Immature natural killer cell (primary cell): ENCODE data around the gene DUOXA1. TPM values are rescaled to one million over a fixed set of nuclear protein-coding genes. Genes with fewer than 3 reads are reported as not detected.

ENCODE experiments used
- DNase-seq, 3 donors: peaks; one replicate each; pipeline ENCODE4 v3.0.0; 2022; ENCODE audit warnings: mixed read lengths in 1 of 3
- H3K27ac Mint-ChIP-seq, 6 donors: one replicate each; pipeline ENCODE4 v1.8.0; 2020; ENCODE audit warnings: mixed read lengths in 6 of 6, mild to moderate bottlenecking in 5 of 6, inconsistent platforms in 4 of 6, moderate library complexity in 3 of 6
- H3K27me3 Mint-ChIP-seq, 3 donors: one replicate each; pipeline ENCODE4 v1.8.0; 2020 to 2021; ENCODE audit warnings: low read depth in 3 of 3, mild to moderate bottlenecking in 3 of 3, mixed read lengths in 3 of 3, moderate library complexity in 3 of 3, inconsistent platforms in 1 of 3
- H3K36me3 Mint-ChIP-seq, 3 donors: one replicate each; pipeline ENCODE4 v1.8.0; 2020; ENCODE audit warnings: mixed read lengths in 3 of 3, inconsistent platforms in 2 of 3, mild to moderate bottlenecking in 2 of 3
- H3K4me1 Mint-ChIP-seq, 2 donors: one replicate each; pipeline ENCODE4 v1.8.0; 2020; ENCODE audit warnings: inconsistent platforms in 2 of 2, mild to moderate bottlenecking in 2 of 2, mixed read lengths in 2 of 2, moderate library complexity in 1 of 2
- H3K4me3 Mint-ChIP-seq, 5 donors: one replicate each; pipeline ENCODE4 v1.8.0; 2020; ENCODE audit warnings: mild to moderate bottlenecking in 5 of 5, mixed read lengths in 5 of 5, inconsistent platforms in 3 of 5, moderate library complexity in 3 of 5
- H3K9me3 Mint-ChIP-seq, 6 donors: one replicate each; pipeline ENCODE4 v1.8.0; 2020; ENCODE audit warnings: mild to moderate bottlenecking in 6 of 6, mixed read lengths in 6 of 6, inconsistent platforms in 4 of 6, moderate library complexity in 3 of 6
- polyA plus RNA-seq, 3 donors: library from polyadenylated mRNA; unstranded; fragments of 300-500 nt; fragmentation: Illumina TruSeq; gene quantifications; one replicate each; pipeline ENCODE4 v1.2.3, GENCODE V29; 2021

The DUOXA1 gene
- polyA plus RNA-seq, 3 donors from 2014 or later: not detected

DNA sequence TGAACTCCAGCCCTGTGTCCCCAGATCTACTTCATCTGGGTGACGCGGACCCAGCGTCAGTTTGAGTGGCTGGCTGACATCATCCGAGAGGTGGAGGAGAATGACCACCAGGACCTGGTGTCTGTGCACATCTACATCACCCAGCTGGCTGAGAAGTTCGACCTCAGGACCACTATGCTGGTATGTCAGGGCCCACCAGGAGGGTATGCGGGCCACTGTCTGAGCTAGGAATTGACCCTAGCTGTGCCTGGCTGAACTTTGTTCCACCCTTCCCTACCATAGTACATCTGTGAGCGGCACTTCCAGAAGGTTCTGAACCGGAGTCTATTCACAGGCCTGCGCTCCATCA lies 33.8 kb upstream of the DUOXA1 start:
- Mint-ChIP-seq H3K27me3 (peaks cover 2 to 5% (median 4%) of the 10 kb centered on the region in 3 donors), H3K27ac (no peak overlapping the region), H3K4me1 (peaks cover 33 to 35% of the 10 kb centered on the region in 2 donors), H3K9me3 (no peaks in the 10 kb centered on the region), H3K36me3 (no peaks in the 10 kb centered on the region), H3K4me3 (no peak overlapping the region)
- no peak for DNase-seq

DNA sequence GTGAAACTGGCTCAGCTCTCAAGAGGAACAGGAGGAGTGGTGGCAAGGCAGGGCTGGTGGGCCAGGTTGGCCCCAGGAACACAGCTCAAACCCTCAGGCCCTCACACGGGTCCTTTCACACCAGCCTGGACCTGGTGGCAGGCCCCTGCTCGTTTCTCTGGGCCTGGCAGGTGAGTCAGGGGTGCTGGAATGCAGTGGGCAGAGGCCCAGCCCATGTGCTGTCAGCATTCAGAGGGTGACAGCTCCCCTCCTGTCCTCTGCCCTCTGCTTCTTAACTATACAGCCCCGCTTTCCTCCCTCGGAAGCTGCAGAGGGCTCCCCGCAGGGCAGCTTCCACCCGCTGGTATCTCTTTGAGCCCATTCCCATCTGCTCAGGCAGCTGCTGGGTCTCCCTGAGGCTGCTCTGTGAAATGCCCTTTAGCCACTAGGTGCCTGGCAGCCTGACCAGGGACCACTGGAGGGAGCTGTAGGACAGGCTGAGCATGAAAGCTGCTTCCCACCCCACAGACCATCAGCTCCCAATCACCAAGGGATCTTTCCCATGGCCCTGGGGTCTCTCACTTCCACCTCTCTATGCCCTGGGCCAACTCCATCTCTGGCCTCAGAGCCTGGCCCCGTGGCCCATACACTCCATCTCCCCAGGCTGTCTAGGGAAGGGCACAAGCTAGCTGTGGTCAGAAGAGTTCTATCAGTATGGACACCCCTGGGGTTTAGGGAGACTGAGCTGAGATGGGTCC lies 33.3 kb upstream of the DUOXA1 start:
- H3K27ac Mint-ChIP-seq: peak overlapping the region in 2 of 6 donors; percentile 24 to 40
- H3K9me3 Mint-ChIP-seq: no peaks in the 10 kb centered on the region
- DNase-seq: peak; percentile 62 to 67 (median 63)
- peaks cover 33 to 38% of the 10 kb centered on the region in 2 donors for H3K4me1 Mint-ChIP-seq
- H3K4me3 Mint-ChIP-seq: no peak overlapping the region
- H3K36me3 Mint-ChIP-seq: no peaks in the 10 kb centered on the region
- peaks cover 2 to 5% (median 4%) of the 10 kb centered on the region in 3 donors for H3K27me3 Mint-ChIP-seq

DNA sequence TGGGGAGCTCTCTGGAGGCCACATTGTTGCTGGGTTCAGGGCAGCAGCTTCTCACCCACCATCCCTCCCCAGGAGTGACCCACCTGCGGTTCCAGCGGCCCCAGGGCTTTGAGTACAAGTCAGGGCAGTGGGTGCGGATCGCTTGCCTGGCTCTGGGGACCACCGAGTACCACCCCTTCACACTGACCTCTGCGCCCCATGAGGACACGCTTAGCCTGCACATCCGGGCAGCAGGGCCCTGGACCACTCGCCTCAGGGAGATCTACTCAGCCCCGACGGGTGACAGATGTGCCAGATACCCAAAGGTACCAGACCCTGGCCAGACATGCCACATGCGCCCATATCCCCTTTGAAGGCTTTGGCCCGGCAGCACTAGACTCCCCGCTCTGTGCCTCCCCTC lies 32.0 kb upstream of the DUOXA1 start:
- H3K4me1 Mint-ChIP-seq: peaks cover 31 to 40% of the 10 kb centered on the region in 2 donors
- no peaks in the 10 kb centered on the region for H3K9me3 Mint-ChIP-seq
- no peak overlapping the region for H3K4me3 Mint-ChIP-seq
- H3K27ac Mint-ChIP-seq: peak overlapping the region in 1 of 6 donors; percentile 63
- no peak for DNase-seq
- peaks cover 0 to 5% (median 3%) of the 10 kb centered on the region in 3 donors for H3K27me3 Mint-ChIP-seq
- no peaks in the 10 kb centered on the region for H3K36me3 Mint-ChIP-seq

DNA sequence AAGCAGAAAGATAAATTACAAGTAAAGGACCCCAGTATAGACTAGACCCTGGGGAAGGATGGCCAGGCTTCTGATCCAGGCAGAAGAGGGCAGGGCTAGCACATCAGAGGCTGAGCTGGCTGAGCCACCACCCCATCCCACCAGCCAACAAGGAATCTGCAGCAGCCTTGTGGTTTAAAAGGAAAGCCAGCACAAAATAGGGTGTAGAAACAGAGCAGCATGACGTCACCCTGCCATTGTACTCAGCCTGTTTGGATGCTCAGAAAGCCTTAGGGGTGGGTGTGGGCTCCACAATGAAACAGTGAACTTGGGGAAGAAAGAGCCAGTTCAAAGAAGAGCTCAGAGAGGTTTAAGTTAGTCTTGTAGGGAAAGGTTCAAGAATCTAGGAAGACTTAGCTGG lies 28.3 kb upstream of the DUOXA1 start:
- Mint-ChIP-seq H3K36me3 (peaks cover 0 to 3% (median 0%) of the 10 kb centered on the region in 3 donors), H3K27me3 (peaks cover 0 to 1% (median 0%) of the 10 kb centered on the region in 3 donors), H3K4me3 (no peak overlapping the region), H3K9me3 (no peaks in the 10 kb centered on the region), H3K4me1 (peaks cover 19 to 20% of the 10 kb centered on the region in 2 donors), H3K27ac (no peak overlapping the region)
- no peak for DNase-seq

DNA sequence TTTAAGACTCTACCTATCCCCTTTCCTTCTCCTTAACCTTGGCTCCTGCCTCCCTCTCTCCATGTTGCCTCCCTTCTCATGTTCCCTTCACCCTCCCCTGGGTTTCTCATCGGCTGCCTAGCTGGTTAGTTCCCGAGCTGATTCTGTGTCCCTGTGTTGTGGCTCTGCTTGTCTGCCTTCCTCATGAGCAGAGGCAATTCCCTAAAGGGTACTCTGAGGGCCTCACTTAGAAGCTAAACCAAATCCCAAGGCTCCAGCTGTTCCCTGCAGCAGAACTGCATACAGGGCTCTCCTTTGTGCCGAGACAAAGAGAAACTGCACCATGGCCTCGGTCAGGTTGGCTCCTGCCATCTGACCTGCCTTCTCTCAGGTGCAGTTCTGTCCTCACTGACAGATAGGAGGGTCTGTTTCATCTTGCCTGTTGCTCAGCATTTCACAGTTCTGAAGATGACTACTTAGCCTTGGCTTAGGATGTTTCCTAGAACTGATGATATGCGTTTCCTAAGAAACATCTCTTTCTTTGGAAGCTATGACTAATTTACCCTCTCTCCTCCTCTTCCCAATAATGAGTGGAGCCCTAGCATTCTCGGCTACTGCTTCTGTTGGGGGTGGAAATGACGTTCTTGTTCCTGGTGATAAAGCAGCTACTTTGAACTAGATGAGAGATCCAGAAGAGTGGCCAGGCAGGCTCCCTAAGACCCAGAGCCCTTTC lies 27.2 kb upstream of the DUOXA1 start:
- no peak overlapping the region for H3K27ac Mint-ChIP-seq

DNA sequence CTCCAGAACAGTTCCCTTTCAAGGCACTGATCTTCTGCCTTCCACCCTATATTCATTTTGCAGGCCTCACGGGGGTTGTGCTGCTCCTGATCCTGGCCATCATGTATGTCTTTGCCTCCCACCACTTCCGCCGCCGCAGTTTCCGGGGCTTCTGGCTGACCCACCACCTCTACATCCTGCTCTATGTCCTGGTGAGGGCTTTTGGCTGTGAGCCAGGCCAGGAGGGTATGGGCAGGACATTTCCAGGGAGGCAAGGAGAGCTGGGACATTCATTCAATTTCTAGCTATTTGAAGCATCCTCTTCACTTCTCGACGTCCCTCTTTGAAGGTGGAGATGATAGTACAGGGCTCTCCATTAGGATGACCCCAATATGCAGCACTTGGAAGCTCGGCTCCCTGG lies 26.1 kb upstream of the DUOXA1 start:
- H3K4me1 Mint-ChIP-seq: peaks cover 18 to 19% of the 10 kb centered on the region in 2 donors
- H3K4me3 Mint-ChIP-seq: no peak overlapping the region
- peaks cover 0 to 2% (median 0%) of the 10 kb centered on the region in 3 donors for H3K27me3 Mint-ChIP-seq
- no peak overlapping the region for H3K27ac Mint-ChIP-seq
- DNase-seq: no peak
- H3K9me3 Mint-ChIP-seq: no peaks in the 10 kb centered on the region
- peaks cover 3 to 11% (median 9%) of the 10 kb centered on the region in 3 donors for H3K36me3 Mint-ChIP-seq

More for the DNA sequence above, 27.2 kb upstream of the DUOXA1 start:
- no peak for DNase-seq
- Mint-ChIP-seq H3K4me1 (peaks cover 18 to 19% of the 10 kb centered on the region in 2 donors), H3K9me3 (no peaks in the 10 kb centered on the region), H3K36me3 (peaks cover 0 to 9% (median 7%) of the 10 kb centered on the region in 3 donors), H3K27me3 (peaks cover 0 to 2% (median 0%) of the 10 kb centered on the region in 3 donors), H3K4me3 (peak overlapping the region in 1 of 5 donors; percentile 28)

DNA sequence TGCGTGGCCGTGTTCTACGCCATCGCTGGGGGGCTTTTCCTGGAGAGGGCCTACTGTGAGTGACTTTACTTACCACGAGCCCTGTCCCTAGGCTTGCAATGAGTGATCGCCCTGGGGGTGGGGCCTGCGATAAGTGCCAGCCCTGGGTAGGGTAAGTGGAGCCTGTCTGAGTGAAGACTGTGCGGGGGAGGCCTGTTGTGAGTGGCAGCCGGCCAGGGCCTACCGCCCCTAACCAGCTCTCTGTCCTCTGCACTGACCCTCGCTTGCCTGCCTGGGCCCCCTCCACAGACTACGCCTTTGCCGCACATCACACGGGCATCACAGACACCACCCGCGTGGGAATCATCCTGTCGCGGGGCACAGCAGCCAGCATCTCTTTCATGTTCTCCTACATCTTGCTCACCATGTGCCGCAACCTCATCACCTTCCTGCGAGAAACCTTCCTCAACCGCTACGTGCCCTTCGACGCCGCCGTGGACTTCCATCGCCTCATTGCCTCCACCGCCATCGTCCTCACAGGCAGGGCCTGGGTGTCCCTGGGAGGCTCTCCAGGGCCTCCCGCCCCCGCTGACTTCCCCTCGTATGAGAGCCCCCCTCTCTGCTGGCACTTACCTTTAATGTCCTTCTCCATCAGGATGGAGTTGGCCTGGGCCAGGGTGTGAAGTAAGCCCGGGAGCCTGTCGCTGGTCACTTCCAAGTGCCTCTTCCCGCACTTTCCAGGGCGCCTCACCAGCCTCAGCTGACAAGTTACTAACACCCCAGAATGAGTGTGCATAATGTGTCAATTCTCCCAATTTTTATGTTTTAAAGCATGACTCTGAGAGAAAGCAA lies 22.5 kb upstream of the DUOXA1 start:
- H3K4me1 Mint-ChIP-seq: peaks cover 6% of the 10 kb centered on the region in 2 donors
- no peak overlapping the region for H3K27ac Mint-ChIP-seq
- no peak overlapping the region for H3K4me3 Mint-ChIP-seq
- no peak for DNase-seq
- peaks cover 0 to 2% (median 0%) of the 10 kb centered on the region in 3 donors for H3K27me3 Mint-ChIP-seq
- H3K9me3 Mint-ChIP-seq: no peaks in the 10 kb centered on the region
- H3K36me3 Mint-ChIP-seq: peaks cover 3 to 11% (median 9%) of the 10 kb centered on the region in 3 donors

DNA sequence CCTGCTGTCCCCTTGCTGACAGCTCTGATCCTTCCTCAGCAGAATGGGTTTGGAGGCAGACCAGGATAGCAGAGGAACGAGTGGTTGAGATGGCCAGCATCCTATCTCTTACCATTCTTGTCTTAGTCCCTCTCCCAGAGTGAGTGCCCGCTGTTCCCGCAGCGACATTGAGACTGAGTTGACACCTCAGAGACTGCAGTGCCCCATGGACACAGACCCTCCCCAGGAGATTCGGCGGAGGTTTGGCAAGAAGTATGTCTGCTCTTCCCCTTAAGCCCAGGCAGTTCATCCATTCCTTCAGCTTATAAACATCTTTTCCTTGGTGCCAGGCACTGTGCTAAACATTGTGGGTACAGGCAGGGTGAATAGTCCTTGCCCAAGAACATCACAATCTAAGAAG lies 21.3 kb upstream of the DUOXA1 start:
- peak overlapping the region in 1 of 6 donors; percentile 17 for H3K27ac Mint-ChIP-seq
- H3K27me3 Mint-ChIP-seq: peaks cover 0 to 2% (median 0%) of the 10 kb centered on the region in 3 donors
- H3K4me1 Mint-ChIP-seq: peaks cover 0 to 6% of the 10 kb centered on the region in 2 donors
- no peaks in the 10 kb centered on the region for H3K9me3 Mint-ChIP-seq
- H3K36me3 Mint-ChIP-seq: peaks cover 3 to 11% (median 9%) of the 10 kb centered on the region in 3 donors
- H3K4me3 Mint-ChIP-seq: no peak overlapping the region
- no peak for DNase-seq

DNA sequence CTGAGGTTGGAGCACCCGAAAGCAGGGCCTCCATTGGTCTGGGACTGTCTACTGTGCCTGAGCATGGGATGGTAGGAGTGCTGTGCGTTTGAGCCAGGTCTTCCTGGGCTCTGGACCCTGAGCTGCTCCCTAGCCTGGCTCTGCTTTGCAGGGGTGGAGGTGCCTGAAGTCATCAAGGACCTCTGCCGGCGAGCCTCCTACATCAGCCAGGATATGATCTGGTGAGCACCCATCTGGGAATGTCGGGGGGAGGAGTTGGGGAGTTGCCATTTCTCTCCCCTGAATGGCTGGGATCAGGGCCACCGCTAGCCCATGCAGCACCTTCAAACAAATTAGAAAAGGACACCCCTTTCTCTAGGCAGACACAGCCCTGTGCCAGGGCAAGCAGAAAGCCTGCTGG lies 20.8 kb upstream of the DUOXA1 start:
- H3K36me3 Mint-ChIP-seq: peaks cover 3 to 11% (median 9%) of the 10 kb centered on the region in 3 donors
- H3K4me3 Mint-ChIP-seq: no peak overlapping the region
- H3K9me3 Mint-ChIP-seq: no peaks in the 10 kb centered on the region
- no peak overlapping the region for H3K27ac Mint-ChIP-seq
- peaks cover 0 to 2% of the 10 kb centered on the region in 2 donors for H3K4me1 Mint-ChIP-seq
- DNase-seq: no peak
- H3K27me3 Mint-ChIP-seq: peaks cover 0 to 2% (median 0%) of the 10 kb centered on the region in 3 donors

DNA sequence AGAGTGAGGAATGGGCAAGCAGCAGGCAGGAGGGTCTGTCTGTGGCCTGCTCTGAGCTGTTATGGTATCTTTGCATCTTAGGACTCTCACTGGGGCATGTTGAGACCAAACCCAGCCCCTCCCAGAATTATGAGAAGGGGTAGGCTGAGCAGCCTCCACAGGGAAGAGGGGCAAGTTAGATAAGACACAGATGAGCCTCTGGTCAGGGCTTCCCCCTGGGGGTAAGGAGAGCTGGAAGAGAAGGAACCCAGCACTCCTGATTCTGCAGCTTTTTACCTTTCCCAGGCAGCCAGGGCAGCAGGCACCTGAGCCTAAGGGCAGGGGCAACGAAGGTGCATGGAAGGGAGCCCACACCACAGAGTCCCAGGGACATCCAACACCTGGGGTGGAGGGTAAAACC lies 19.4 kb upstream of the DUOXA1 start:
- H3K36me3 Mint-ChIP-seq: peaks cover 3 to 11% (median 9%) of the 10 kb centered on the region in 3 donors
- no peaks in the 10 kb centered on the region for H3K4me1 Mint-ChIP-seq
- no peaks in the 10 kb centered on the region for H3K9me3 Mint-ChIP-seq
- no peak for DNase-seq
- no peak overlapping the region for H3K4me3 Mint-ChIP-seq
- H3K27ac Mint-ChIP-seq: no peak overlapping the region
- H3K27me3 Mint-ChIP-seq: peaks cover 0 to 2% (median 0%) of the 10 kb centered on the region in 3 donors

DNA sequence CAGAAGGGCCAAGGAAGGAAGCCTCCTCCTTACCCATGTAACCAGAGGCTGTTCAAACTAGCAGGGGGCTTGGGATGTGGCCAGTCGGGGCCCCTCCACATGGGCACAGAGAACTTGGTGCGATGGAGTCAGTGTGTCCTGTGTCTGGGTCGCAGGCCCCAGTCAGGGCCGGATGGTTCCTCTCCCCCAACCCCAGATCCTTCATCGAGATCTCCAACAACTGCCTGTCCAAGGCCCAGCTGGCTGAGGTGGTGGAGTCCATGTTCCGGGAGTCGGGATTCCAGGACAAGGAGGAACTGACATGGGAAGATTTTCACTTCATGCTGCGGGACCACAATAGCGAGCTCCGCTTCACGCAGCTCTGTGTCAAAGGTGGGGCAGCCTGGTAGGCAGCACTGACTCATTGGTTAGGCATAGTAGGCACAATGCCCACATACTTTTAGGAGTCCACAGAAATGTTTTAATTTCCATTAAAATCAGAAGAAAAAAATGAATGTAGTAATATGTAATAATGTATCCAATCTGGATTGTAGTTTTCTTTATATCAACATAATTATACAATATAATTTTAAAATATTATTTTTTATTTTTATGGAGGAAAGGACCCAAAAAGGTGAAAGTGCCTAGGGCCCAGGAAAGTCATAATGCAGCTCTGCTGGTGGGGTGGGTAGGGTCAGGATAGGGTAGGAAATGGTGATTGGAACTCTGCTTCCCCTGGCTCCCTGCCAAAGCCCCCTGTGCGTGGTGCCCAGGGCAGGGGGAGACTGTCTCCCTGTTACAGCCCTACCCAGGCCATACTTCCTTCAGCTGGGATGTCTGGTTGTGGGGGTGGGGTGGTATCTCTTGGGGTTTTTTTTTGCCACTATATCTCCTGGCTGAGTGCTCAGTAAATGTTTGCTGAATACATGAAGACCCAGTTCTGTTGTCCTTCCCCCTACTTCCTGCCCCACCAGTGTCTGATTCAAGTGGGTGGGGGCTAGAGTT lies 18.7 kb upstream of the DUOXA1 start:
- Mint-ChIP-seq H3K27me3 (peaks cover 0 to 2% (median 0%) of the 10 kb centered on the region in 3 donors), H3K4me1 (no peaks in the 10 kb centered on the region), H3K36me3 (peaks cover 3 to 11% (median 8%) of the 10 kb centered on the region in 3 donors), H3K4me3 (no peak overlapping the region), H3K27ac (no peak overlapping the region), H3K9me3 (no peaks in the 10 kb centered on the region)
- no peak for DNase-seq

DNA sequence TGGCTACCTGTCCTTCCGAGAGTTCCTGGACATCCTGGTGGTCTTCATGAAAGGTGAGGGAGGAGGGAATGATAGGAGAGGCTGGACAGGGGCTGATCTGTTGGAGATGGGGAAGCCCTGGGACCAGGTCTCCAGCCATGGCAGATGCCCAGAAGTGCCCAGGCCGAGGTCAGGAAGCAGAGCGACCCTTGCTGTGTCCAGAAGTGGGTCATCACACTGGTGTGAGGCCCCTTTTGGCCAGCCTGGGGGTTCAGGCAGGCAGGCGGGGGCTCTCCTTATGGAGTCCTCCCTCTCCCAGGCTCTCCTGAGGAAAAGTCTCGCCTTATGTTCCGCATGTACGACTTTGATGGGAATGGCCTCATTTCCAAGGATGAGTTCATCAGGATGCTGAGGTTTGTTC lies 17.9 kb upstream of the DUOXA1 start:
- no peak overlapping the region for H3K4me3 Mint-ChIP-seq
- no peak for DNase-seq
- H3K9me3 Mint-ChIP-seq: no peaks in the 10 kb centered on the region
- H3K4me1 Mint-ChIP-seq: no peaks in the 10 kb centered on the region
- H3K27ac Mint-ChIP-seq: no peak overlapping the region
- H3K36me3 Mint-ChIP-seq: peaks cover 3 to 11% (median 6%) of the 10 kb centered on the region in 3 donors
- peaks cover 0 to under 1% (median 0%) of the 10 kb centered on the region in 3 donors for H3K27me3 Mint-ChIP-seq

DNA sequence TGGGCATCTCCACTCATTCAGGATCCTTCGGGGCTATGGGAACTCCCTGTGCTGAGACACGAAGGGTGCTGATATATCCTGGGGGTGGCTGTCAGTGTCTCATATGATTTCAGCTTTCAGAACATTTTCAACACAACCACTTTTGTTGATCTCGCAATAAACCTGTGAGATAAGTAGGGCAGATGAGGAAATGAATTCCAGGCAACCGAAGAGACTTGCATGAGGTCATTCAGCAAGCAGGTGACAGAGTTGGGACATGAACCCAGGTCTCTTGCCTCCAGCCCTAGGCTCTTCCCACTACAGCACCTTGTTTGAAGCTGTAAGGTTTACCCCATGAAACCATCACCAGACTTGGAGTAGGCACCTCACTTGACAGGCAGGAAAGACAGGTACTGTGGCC lies 16.7 kb upstream of the DUOXA1 start:
- peaks cover 0 to 3% (median 3%) of the 10 kb centered on the region in 3 donors for H3K36me3 Mint-ChIP-seq
- no peak for DNase-seq
- H3K27me3 Mint-ChIP-seq: no peaks in the 10 kb centered on the region
- no peaks in the 10 kb centered on the region for H3K4me1 Mint-ChIP-seq
- no peak overlapping the region for H3K4me3 Mint-ChIP-seq
- no peak overlapping the region for H3K27ac Mint-ChIP-seq
- peaks cover 0 to 1% (median 0%) of the 10 kb centered on the region in 6 donors for H3K9me3 Mint-ChIP-seq
